Measurements from ENCODE around the gene RELN.

DNA sequence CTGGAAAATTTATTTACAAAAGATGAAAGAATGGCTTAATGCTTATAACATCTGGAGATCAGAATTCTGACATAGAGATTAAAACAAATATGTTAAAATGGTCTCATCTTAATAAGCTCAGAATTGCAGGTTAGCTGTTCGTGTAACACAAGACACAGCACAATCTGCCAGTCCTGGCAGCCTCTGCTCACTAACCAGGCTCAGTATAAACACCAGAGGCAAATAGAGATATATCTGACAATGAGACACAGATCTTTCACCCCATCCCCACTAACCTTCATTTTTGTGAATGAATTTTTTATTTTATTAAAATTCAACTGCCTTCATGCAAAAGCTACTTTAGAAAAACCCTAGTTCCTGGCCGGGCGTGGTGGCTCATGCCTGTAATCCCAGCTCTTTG lies 51.8 kb downstream of the RELN start:
- TF ChIP-seq, protein P1, sequence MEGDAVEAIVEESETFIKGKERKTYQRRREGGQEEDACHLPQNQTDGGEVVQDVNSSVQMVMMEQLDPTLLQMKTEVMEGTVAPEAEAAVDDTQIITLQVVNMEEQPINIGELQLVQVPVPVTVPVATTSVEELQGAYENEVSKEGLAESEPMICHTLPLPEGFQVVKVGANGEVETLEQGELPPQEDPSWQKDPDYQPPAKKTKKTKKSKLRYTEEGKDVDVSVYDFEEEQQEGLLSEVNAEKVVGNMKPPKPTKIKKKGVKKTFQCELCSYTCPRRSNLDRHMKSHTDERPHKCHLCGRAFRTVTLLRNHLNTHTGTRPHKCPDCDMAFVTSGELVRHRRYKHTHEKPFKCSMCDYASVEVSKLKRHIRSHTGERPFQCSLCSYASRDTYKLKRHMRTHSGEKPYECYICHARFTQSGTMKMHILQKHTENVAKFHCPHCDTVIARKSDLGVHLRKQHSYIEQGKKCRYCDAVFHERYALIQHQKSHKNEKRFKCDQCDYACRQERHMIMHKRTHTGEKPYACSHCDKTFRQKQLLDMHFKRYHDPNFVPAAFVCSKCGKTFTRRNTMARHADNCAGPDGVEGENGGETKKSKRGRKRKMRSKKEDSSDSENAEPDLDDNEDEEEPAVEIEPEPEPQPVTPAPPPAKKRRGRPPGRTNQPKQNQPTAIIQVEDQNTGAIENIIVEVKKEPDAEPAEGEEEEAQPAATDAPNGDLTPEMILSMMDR (IDR thresholded peaks at IDR 0.05; ENCODE audit: low read depth, low read length) = no peak
- TF ChIP-seq POLR2A (IDR thresholded peaks at IDR 0.05; ENCODE audit: extremely low read depth, insufficient read length) (no peak), MYC (IDR thresholded peaks at IDR 0.05; ENCODE audit: low read depth, low read length) (no peak)
